ENCODE measurements around the gene C1orf52. TPM values are rescaled to one million over a fixed set of nuclear protein-coding genes. Genes with fewer than 3 reads are reported as not detected.

C1orf52 gene
- total and polyA plus RNA-seq, 2 of the 13 experiments (the other 11 are each of a cell fraction or from before 2014, with no cell fraction given) = 19.4 to 27.4 TPM

- TF ChIP-seq ZNF335 (CRISPR knock-in tag; IDR thresholded peaks at IDR 0.05) = 0 out of 2 replicates have a peak, but pooled peaks have one; percentile 49
- no peak; the same call in 1 of the 2 replicates for TF ChIP-seq PHF21A (CRISPR knock-in tag; IDR thresholded peaks at IDR 0.05)
- TF ChIP-seq CREB3 (CRISPR knock-in tag; IDR thresholded peaks at IDR 0.05) = no peak
- TF ChIP-seq FOXC1 (CRISPR knock-in tag; IDR thresholded peaks at IDR 0.05; ENCODE audit: borderline replicate concordance) = no peak
- TF ChIP-seq TBP (CRISPR knock-in tag; IDR thresholded peaks at IDR 0.05) = no peak
- TF ChIP-seq RBM39 (IDR thresholded peaks at IDR 0.05; ENCODE audit: low read depth, low read length, poor library complexity, severe bottlenecking) = peak; percentile 5
- no peak for TF ChIP-seq CREM (IDR thresholded peaks at IDR 0.05)
- TF ChIP-seq CREM (CRISPR knock-in tag; IDR thresholded peaks at IDR 0.05) = no peak
- no peak for TF ChIP-seq ZNF567 (CRISPR knock-in tag; IDR thresholded peaks at IDR 0.05; ENCODE audit: borderline replicate concordance)
- TF ChIP-seq ZNF281 (CRISPR knock-in tag; IDR thresholded peaks at IDR 0.05; ENCODE audit: borderline replicate concordance) = no peak; the same call in 1 of the 2 replicates
- peak; percentile 68; the same call in 1 of the 2 replicates for TF ChIP-seq ZNF558 (CRISPR knock-in tag; IDR thresholded peaks at IDR 0.05; ENCODE audit: borderline replicate concordance)
- TF ChIP-seq REST (IDR thresholded peaks at IDR 0.05; ENCODE audit: borderline replicate concordance in 1 of 2, low read depth in 1 of 2, low read length in 2 of 2) = peak in 1 of 2 experiments; percentile 30; a peak in 1 of 4 replicates
- TF ChIP-seq MEF2D (CRISPR knock-in tag; IDR thresholded peaks at IDR 0.05) = no peak
- no peak for TF ChIP-seq ZNF703 (CRISPR knock-in tag; IDR thresholded peaks at IDR 0.05; ENCODE audit: borderline replicate concordance)
- TF ChIP-seq ZNF619 (CRISPR knock-in tag; IDR thresholded peaks at IDR 0.05) = no peak
- TF ChIP-seq ZMYM3 (CRISPR knock-in tag; IDR thresholded peaks at IDR 0.05) = no peak
- TF ChIP-seq ZFAT (CRISPR knock-in tag; conservative IDR thresholded peaks at IDR 0.05) = no peak
- no peak for TF ChIP-seq ZNF18 (CRISPR knock-in tag; IDR thresholded peaks at IDR 0.05; ENCODE audit: insufficient replicate concordance)
- TF ChIP-seq FLYWCH1 (CRISPR knock-in tag; IDR thresholded peaks at IDR 0.05) = no peak
- no peak for TF ChIP-seq PAWR (CRISPR knock-in tag; IDR thresholded peaks at IDR 0.05; ENCODE audit: borderline replicate concordance)
Observed at GRCh38 chr1:85200463-85201339, 58.8 kb downstream of the C1orf52 start, which contains the start of gene SYDE2 (continued).

All from HepG2 (cell line).